Measurements from ENCODE around the gene GPAT3. TPM values are rescaled to one million over a fixed set of nuclear protein-coding genes. Genes with fewer than 3 reads are reported as not detected.
"Not testable (repeated sequence)": the region's sequence is repeated elsewhere in the genome, so short reads cannot be mapped to it uniquely, and the experiment has no call there.

The GPAT3 gene
- total RNA-seq, 4 donors from 2014 or later = 38.3 to 73.5 (median 62.9) TPM

DNA sequence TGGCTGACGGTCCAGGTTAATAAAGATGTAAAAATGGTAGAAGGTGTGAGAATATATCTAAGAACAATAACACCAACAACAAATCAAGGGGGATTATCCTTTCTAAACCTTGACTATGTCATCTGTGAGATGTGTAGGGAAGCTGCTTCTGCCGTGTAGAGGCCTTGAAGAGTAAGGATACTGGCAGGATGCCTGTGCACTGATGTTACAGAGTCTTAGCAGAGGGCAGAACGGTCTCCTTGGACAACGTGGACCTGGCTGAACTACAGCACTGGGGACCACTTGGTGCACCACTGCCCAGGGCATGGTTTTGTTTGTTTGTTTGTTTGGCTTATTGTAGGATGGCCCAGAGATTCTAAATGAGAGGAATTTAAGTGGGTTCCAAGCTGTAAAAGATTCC lies 33.5 kb downstream of the GPAT3 start:
- Histone ChIP-seq H3K27me3 (no peaks in the 10 kb centered on the region), H3K4me1 (peaks cover 0 to 9% of the 10 kb centered on the region in 2 donors), H3K27ac (no peak overlapping the region), H3K36me3 (no peaks in the 10 kb centered on the region), H3K9me3 (no peaks in the 10 kb centered on the region), H3K4me3 (replicated peaks in 1 of 3) (no peak overlapping the region)
- TF ChIP-seq POLR2A (IDR thresholded peaks at IDR 0.05) = no peak
- TF ChIP-seq, protein P1, sequence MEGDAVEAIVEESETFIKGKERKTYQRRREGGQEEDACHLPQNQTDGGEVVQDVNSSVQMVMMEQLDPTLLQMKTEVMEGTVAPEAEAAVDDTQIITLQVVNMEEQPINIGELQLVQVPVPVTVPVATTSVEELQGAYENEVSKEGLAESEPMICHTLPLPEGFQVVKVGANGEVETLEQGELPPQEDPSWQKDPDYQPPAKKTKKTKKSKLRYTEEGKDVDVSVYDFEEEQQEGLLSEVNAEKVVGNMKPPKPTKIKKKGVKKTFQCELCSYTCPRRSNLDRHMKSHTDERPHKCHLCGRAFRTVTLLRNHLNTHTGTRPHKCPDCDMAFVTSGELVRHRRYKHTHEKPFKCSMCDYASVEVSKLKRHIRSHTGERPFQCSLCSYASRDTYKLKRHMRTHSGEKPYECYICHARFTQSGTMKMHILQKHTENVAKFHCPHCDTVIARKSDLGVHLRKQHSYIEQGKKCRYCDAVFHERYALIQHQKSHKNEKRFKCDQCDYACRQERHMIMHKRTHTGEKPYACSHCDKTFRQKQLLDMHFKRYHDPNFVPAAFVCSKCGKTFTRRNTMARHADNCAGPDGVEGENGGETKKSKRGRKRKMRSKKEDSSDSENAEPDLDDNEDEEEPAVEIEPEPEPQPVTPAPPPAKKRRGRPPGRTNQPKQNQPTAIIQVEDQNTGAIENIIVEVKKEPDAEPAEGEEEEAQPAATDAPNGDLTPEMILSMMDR (IDR thresholded peaks at IDR 0.05) = no peak
- intact Hi-C loops (cut with DNase I) = no loop called here
- no peak for DNase-seq
- WGBS, 2 donors = 71 to 75% methylated on average over 4 of the region's 4 CpGs

DNA sequence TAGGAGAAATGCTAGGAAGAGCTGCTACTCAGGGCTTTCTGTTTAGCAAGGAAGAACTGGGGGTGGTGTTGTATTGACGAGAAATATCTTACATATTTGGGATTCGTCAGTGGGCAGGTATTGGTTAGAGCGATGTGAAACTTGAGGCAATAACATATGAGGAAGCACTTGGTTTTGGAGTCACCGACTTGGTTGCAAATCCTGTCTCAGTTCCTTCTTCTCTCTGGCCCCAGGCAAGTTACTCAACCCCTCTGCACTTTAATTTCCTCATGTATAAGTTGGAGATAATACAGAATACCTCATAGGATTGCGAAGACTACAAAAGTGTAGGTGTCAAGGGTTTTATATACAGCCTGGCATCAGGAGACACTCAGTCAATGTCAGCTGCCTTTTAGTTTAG lies 34.1 kb downstream of the GPAT3 start:
- no peaks in the 10 kb centered on the region for H3K27me3 ChIP-seq
- TF ChIP-seq POLR2A (IDR thresholded peaks at IDR 0.05) = no peak
- TF ChIP-seq, protein P1 (IDR thresholded peaks at IDR 0.05) = no peak
- 86 to 92% methylated on average over 5 of the region's 5 CpGs for WGBS, 2 donors
- H3K4me1 ChIP-seq = peaks cover 0 to 9% of the 10 kb centered on the region in 2 donors
- intact Hi-C loops (cut with DNase I) = no loop called here
- no peaks in the 10 kb centered on the region for H3K36me3 ChIP-seq
- H3K9me3 ChIP-seq = no peaks in the 10 kb centered on the region
- DNase-seq = no peak
- H3K27ac ChIP-seq = no peak overlapping the region
- no peak overlapping the region for H3K4me3 ChIP-seq (replicated peaks in 1 of 3)

DNA sequence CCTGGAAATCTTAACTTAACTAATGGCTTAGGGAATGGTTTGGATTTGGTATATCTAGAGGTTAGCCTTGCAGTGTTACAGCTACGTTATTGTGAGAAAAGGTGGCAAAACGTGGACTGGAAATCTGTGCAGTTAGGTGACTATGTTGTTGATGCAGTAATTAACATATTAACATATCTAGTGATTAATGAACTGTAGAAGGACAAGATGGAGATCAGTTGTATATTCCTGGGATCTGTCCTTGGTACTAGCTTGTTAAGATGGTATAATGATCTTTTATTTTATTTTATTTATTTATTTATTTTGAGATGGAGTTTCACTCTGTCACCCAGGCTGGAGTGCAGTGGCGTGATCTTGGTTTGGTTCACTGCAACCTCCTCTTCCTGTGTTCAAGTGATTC lies 36.9 kb downstream of the GPAT3 start:
- intact Hi-C loops (cut with DNase I) = no loop called here
- Histone ChIP-seq H3K4me1 (peaks cover 0 to 9% of the 10 kb centered on the region in 2 donors), H3K27ac (no peak overlapping the region), H3K9me3 (no peaks in the 10 kb centered on the region), H3K27me3 (no peaks in the 10 kb centered on the region), H3K4me3 (replicated peaks in 1 of 3) (no peak overlapping the region), H3K36me3 (no peaks in the 10 kb centered on the region)
- WGBS, 2 donors = 87 to 90% methylated on average over 3 of the region's 3 CpGs
- TF ChIP-seq POLR2A (IDR thresholded peaks at IDR 0.05) = no peak
- TF ChIP-seq, protein P1 (IDR thresholded peaks at IDR 0.05) = no peak
- no peak for DNase-seq

DNA sequence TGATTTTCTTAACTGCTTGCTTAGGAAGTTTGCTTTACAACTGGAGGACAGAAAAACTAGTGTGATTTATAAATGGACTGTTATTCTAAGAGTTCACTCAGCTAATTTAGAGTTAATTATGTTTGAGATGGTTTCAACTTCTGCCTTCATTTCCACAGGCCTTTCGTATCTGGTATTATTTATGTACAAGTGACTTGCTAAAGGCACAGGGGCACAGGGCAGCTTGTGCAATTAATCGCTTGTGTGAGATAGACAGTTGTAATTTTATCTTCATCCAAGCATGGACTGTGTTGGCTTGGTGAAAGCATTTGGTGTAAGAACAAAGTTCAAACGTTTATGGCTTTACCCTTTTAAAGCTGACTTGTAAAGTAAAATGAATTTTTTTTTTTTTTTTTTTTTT lies 38.3 kb downstream of the GPAT3 start:
- H3K36me3 ChIP-seq = no peaks in the 10 kb centered on the region
- no peak overlapping the region for H3K4me3 ChIP-seq (replicated peaks in 1 of 3)
- peak overlapping the region in 2 of 3 donors; percentile 45 to 88 for H3K27ac ChIP-seq
- intact Hi-C loops (cut with DNase I) = no loop called here
- WGBS, 2 donors = 26 to 33% methylated on average over 3 of the region's 3 CpGs
- peaks cover 0 to 9% of the 10 kb centered on the region in 2 donors for H3K4me1 ChIP-seq
- DNase-seq = peak; percentile 25 to 36
- H3K9me3 ChIP-seq = no peaks in the 10 kb centered on the region
- no peaks in the 10 kb centered on the region for H3K27me3 ChIP-seq
- TF ChIP-seq, protein P1 (IDR thresholded peaks at IDR 0.05) = no peak
- TF ChIP-seq POLR2A (IDR thresholded peaks at IDR 0.05) = no peak

DNA sequence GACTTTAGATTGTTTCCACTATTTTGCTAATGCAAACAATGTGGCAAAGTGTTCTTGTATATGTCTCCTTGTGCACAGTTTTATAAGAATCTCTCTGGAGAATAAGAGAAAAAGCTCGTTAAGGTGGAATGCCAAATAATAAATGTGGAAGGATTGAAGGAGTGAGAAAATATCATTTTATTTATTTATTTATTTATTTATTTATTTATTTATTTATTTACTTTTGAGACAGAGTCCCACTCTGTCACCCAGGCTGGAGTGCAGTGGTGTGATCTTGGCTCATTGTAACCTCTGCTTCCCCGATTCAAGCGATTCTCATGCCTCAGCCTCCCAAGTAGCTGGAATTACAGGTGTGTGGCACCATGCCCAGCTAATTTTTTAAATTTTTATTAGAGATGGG lies 40.3 kb downstream of the GPAT3 start:
- DNase-seq = not testable (repeated sequence)

More for the DNA sequence above, 40.3 kb downstream of the GPAT3 start:
- H3K36me3 ChIP-seq; H3K27ac ChIP-seq; H3K27me3 ChIP-seq; H3K4me3 ChIP-seq (replicated peaks in 1 of 3); intact Hi-C loops (cut with DNase I); H3K4me1 ChIP-seq; H3K9me3 ChIP-seq: not testable (repeated sequence)
- WGBS, 2 donors = 92 to 95% methylated on average over 3 of the region's 3 CpGs
